HFF-Myc (cell line): Measurements from ENCODE around the gene DRGX.

Source experiments
- DNase-seq: peaks from one replicate; pipeline ENCODE4 v3.0.0-alpha.2; 2011; ENCODE audit warnings: low read depth; ENCODE audit errors: extremely low read depth
- H3K4me3 ChIP-seq: replicated peaks from 2 replicates; pipeline ENCODE4 v1.5.1; 2011; ENCODE audit warnings: low read depth, mild to moderate bottlenecking, control low read depth, low read length
- CTCF ChIP-seq: IDR thresholded peaks from 2 replicates; pipeline ENCODE4 v1.5.1; 2012; ENCODE audit warnings: mild to moderate bottlenecking, low read depth, low read length, control low read depth; ENCODE audit errors: missing control alignments

Gene DRGX

DNA sequence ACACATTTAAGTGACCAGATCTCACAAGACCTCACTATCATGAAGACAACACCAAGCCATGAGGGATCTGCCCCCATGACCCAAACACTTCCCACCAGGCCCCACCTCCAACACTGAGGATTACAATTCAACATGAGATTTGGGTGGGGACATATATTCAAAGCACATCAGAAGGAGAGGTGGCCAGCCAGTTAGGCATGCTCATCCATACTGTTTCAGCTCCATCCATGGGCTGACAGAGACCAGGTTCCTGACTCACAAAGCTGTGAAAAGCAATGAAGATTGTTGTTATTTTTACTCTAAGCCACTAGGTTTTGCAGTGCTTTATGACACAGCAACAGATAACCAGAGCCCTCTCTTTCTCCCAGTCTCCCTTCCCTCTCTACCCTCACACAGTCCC is 60.9 kb downstream of the DRGX start:
- no peak for TF ChIP-seq CTCF
- no peak overlapping the region for H3K4me3 ChIP-seq
- no peak for DNase-seq

- TF ChIP-seq CTCF: no peak
- DNase-seq: no peak
- H3K4me3 ChIP-seq: no peak overlapping the region
These were observed 62.7 kb downstream of the DRGX start for GRCh38 chr10:49333192-49333591.

DNA sequence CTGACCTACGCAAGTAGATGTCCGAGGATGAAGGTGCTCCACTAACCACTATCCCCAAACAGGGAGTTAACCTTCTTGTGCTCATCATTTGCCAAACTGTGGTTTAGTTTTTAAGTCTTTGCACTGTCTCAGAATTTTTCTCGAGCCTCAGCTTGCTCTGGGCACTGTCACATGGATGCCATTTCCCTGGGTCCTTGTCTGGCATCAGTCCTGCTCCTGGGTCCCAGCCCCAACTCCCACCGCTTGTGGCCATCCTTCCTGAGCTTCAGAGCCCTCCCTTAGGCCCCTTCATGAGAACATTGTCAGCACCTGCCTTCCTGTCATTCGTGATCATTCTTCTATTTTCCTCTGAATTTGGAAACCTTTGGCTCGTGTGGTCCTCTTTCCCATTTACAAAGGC is 63.1 kb downstream of the DRGX start:
- TF ChIP-seq CTCF: no peak

GRCh38 chr10:49332333-49332732 is 63.6 kb downstream of the DRGX start:
- H3K4me3 ChIP-seq: no peak overlapping the region
- no peak for TF ChIP-seq CTCF
- no peak for DNase-seq

More for the DNA sequence above, 63.1 kb downstream of the DRGX start:
- no peak for DNase-seq
- H3K4me3 ChIP-seq: no peak overlapping the region

DNA sequence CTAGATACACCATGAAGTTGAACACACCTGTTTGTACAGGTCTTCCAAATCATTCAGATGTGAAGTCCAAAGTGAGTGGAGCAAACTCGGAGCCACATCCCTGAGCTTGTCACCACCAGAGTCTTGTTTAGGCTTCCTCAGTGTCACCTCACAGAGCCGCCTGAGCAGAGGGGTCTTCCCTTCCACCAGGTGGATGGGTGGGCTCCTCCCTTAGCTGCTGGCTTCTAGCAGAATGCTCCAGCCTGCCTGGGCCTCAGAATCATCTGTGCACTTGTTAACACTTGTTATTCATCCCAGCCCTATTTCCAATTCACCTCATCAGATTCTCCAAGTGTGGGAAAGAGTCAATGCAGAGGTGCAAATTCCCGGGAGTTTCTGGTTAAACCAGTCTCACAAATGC is 64.5 kb downstream of the DRGX start:
- DNase-seq: no peak
- no peak overlapping the region for H3K4me3 ChIP-seq
- TF ChIP-seq CTCF: no peak

- TF ChIP-seq CTCF: no peak
- no peak for DNase-seq
- no peak overlapping the region for H3K4me3 ChIP-seq
These were observed 65.7 kb downstream of the DRGX start for GRCh38 chr10:49330127-49330665.

GRCh38 chr10:49329146-49329505 is 66.8 kb downstream of the DRGX start:
- TF ChIP-seq CTCF: no peak
- no peak overlapping the region for H3K4me3 ChIP-seq
- DNase-seq: no peak
